K562 (cell line): ENCODE results near the gene BNC2. TPM values are rescaled to one million over a fixed set of nuclear protein-coding genes. Genes with fewer than 3 reads are reported as not detected.

Source experiments
- ATAC-seq: fragments of 200-7000 bp; cut with Tn5 transposase; 3 replicates; pipeline ENCODE4 v1.9.1; 2020; ENCODE audit warnings: moderate library complexity
- BruUV-seq: library from RNA; stranded (reverse); fragments of 400-500 nt; replicated peaks from 2 replicates; lab custom pipeline; 2021; lab: Mats Ljungman, UMichigan
- CTCF ChIA-PET: fragments of 300-600 bp; formaldehyde crosslinking; extraction: SDS; loops from one replicate; lab custom pipeline; 2021; ENCODE audit warnings: low intra/inter-chr PET ratio; lab: Yijun Ruan, JAX
- POLR2A ChIA-PET: fragments of 300-600, 350-650 bp; sonication (Branson Sonifier 250); formaldehyde crosslinking; extraction: SDS; loops from one replicate; lab custom pipeline; 2021; ENCODE audit warnings: antibody characterized with exemption, inconsistent platforms; lab: Yijun Ruan, JAX
- DNase-seq, 4 experiments: peaks; one replicate each; pipeline versions ENCODE4 v3.0.0 to v3.0.0-alpha.2; 2011 to 2018; ENCODE audit warnings: low spot score in 3 of 4, mixed read lengths in 3 of 4; ENCODE audit errors: extremely low read depth in 1 of 4
- FAIRE-seq: peaks from 2 replicates; lab custom pipeline; 2011; peaks lifted over from hg19 to GRCh38; lab: Jason Lieb, UNC
- H2AFZ ChIP-seq: 2 replicates; pipeline ENCODE4 v1.6.0; 2011; ENCODE audit warnings: low read depth, low read length, control low read depth, inconsistent platforms
- H3K27ac ChIP-seq: fragments of 200-600 bp; 3 replicates; pipeline ENCODE4 v1.8.0; 2011; ENCODE audit warnings: low read depth, mild to moderate bottlenecking, control low read depth, inconsistent platforms, low read length, moderate library complexity, mixed read lengths; ENCODE audit errors: extremely low read depth
- H3K27me3 ChIP-seq, 2 experiments: fragments of 300-600 bp in 1 of 2; 2 replicates in 1 of 2; 3 replicates in 1 of 2; pipeline versions ENCODE4 v1.6.0 to v1.8.0; 2011; ENCODE audit warnings: inconsistent platforms in 2 of 2, low read length in 2 of 2, mild to moderate bottlenecking in 1 of 2, mixed read lengths in 1 of 2, moderate library complexity in 1 of 2; ENCODE audit not compliant: control insufficient read depth in 2 of 2, insufficient read depth in 2 of 2
- H3K36me3 ChIP-seq: fragments of 300-600 bp; 3 replicates; pipeline ENCODE4 v1.8.0; 2011; ENCODE audit warnings: mild to moderate bottlenecking, low read length, inconsistent platforms; ENCODE audit not compliant: control insufficient read depth, insufficient read depth
- H3K4me1 ChIP-seq, 2 experiments: fragments of 200-600 bp in 1 of 2; replicated peaks in 1 of 2; 2 replicates in 1 of 2; 3 replicates in 1 of 2; pipeline versions ENCODE4 v1.5.1 to v1.8.0; 2011; ENCODE audit warnings: inconsistent platforms in 2 of 2, low read length in 2 of 2, mild to moderate bottlenecking in 1 of 2, mixed read lengths in 1 of 2, moderate library complexity in 1 of 2; ENCODE audit not compliant: control insufficient read depth in 2 of 2, insufficient read depth in 2 of 2
- H3K4me2 ChIP-seq: 2 replicates; pipeline ENCODE4 v1.6.1; 2011; ENCODE audit warnings: low read length, control low read depth, inconsistent platforms, mixed read lengths; ENCODE audit not compliant: insufficient read depth
- H3K4me3 ChIP-seq: fragments of 200-600 bp; sonication (generic), shearing (Covaris generic); 2 replicates; pipeline ENCODE4 v1.5.1; 2016; ENCODE audit warnings: control low read depth, inconsistent platforms
- H3K79me2 ChIP-seq: fragments of 200-600 bp; 3 replicates; pipeline ENCODE4 v1.8.0; 2011; ENCODE audit warnings: low read length, inconsistent platforms; ENCODE audit not compliant: control insufficient read depth, insufficient read depth
- H3K9ac ChIP-seq, 2 experiments: 2 replicates each; pipeline versions ENCODE4 v1.6.0 to v1.6.1; 2011; ENCODE audit warnings: low read depth in 2 of 2, low read length in 2 of 2, control low read depth in 1 of 2, inconsistent platforms in 1 of 2, mild to moderate bottlenecking in 1 of 2, mixed read lengths in 1 of 2; ENCODE audit not compliant: insufficient read depth in 1 of 2
- H3K9me1 ChIP-seq: one replicate; pipeline ENCODE4 v1.6.0; 2011; ENCODE audit warnings: inconsistent platforms, mild to moderate bottlenecking, low read length, moderate library complexity; ENCODE audit not compliant: control insufficient read depth, insufficient read depth
- H3K9me3 ChIP-seq: replicated peaks from 2 replicates; pipeline ENCODE4 v1.5.1; 2011; ENCODE audit warnings: low read depth, low read length, inconsistent platforms; ENCODE audit not compliant: control insufficient read depth, insufficient read depth
- H4K20me1 ChIP-seq: replicated peaks from 2 replicates; pipeline ENCODE4 v1.6.1; 2011; ENCODE audit warnings: low read length, inconsistent platforms, mixed read lengths; ENCODE audit not compliant: control insufficient read depth, insufficient read depth
- E2F3 ChIP-seq: fragments of 250-450 bp; sonication (Bioruptor Pico); IDR thresholded peaks from 2 replicates; pipeline ENCODE4 v1.4.0; 2020; ENCODE audit warnings: mild to moderate bottlenecking
- ERF ChIP-seq: fragments of 450-650 bp; formaldehyde crosslinking; IDR thresholded peaks from 2 replicates; pipeline ENCODE4 v1.4.0; 2020; ENCODE audit warnings: mild to moderate bottlenecking, mixed read lengths
- FOXJ2 ChIP-seq: fragments of 200-800 bp; sonication (Bioruptor generic); IDR thresholded peaks from 2 replicates; pipeline ENCODE4 v1.6.1; 2016; ENCODE audit warnings: missing genetic modification characterization, missing compliant biosample characterization
- HCFC1 ChIP-seq: IDR thresholded peaks from 2 replicates; pipeline ENCODE4 v1.6.1; 2012; ENCODE audit warnings: low read depth, low read length, improper control_type of control experiment
- HSF4 ChIP-seq: fragments of 250-450 bp; sonication (Bioruptor Pico); IDR thresholded peaks from 2 replicates; pipeline ENCODE4 v2.1.2; 2022; ENCODE audit warnings: mild to moderate bottlenecking, moderate library complexity, borderline replicate concordance
- KLF10 ChIP-seq: fragments of 250-450 bp; sonication (Bioruptor Pico); IDR thresholded peaks from 2 replicates; pipeline ENCODE4 v1.6.1; 2021; ENCODE audit warnings: matching md5 sums
- MTA3 ChIP-seq: fragments of 450-650 bp; formaldehyde crosslinking; IDR thresholded peaks from 2 replicates; pipeline ENCODE4 v1.6.1; 2017; ENCODE audit warnings: mild to moderate bottlenecking, borderline replicate concordance
- RBM34 ChIP-seq: fragments of 200-400 bp; formaldehyde crosslinking; IDR thresholded peaks from 2 replicates; pipeline ENCODE4 v1.6.1; 2018; ENCODE audit warnings: low read length, borderline replicate concordance; ENCODE audit not compliant: insufficient read depth
- SAFB2 ChIP-seq: fragments of 200-400 bp; formaldehyde crosslinking; IDR thresholded peaks from 2 replicates; pipeline ENCODE4 v1.6.1; 2018; ENCODE audit warnings: borderline replicate concordance, low read length, low read depth, moderate library complexity; ENCODE audit not compliant: severe bottlenecking
- SIRT6 ChIP-seq: IDR thresholded peaks from one replicate; pipeline ENCODE4 v1.6.1; 2012; ENCODE audit warnings: low read depth, mild to moderate bottlenecking, control low read depth, inconsistent platforms, low read length, moderate library complexity
- SMARCE1 ChIP-seq: fragments of 450-650 bp; IDR thresholded peaks from 2 replicates; pipeline ENCODE4 v1.7.1; 2016; ENCODE audit warnings: mild to moderate bottlenecking
- SMC3 ChIP-seq: conservative IDR thresholded peaks from 2 replicates; pipeline ENCODE4 v1.6.1; 2011; ENCODE audit warnings: low read depth, low read length, improper control_type of control experiment; ENCODE audit not compliant: insufficient read depth
- U2AF1 ChIP-seq: fragments of 200-400 bp; formaldehyde crosslinking; optimal IDR thresholded peaks from 2 replicates; pipeline ENCODE3; 2017; ENCODE audit warnings: mild to moderate bottlenecking, low read depth, low read length, moderate library complexity
- ZBTB8A ChIP-seq: fragments of 450-650 bp; IDR thresholded peaks from 2 replicates; pipeline ENCODE4 v1.6.1; 2018; ENCODE audit warnings: mild to moderate bottlenecking, moderate library complexity; ENCODE audit not compliant: partially characterized antibody
- ZC3H4 ChIP-seq: sonication (generic); formaldehyde crosslinking; IDR thresholded peaks from 2 replicates; pipeline ENCODE4 v1.9.0; 2021; ENCODE audit warnings: missing genetic modification reagents, borderline replicate concordance
- ZNF140 ChIP-seq: fragments of 250-450 bp; sonication (Bioruptor Pico); IDR thresholded peaks from 2 replicates; pipeline ENCODE4 v1.8.0; 2021; ENCODE audit warnings: moderate library complexity, mild to moderate bottlenecking, inconsistent platforms
- ZNF277 ChIP-seq: fragments of 250-450 bp; sonication (Bioruptor Pico); IDR thresholded peaks from 2 replicates; pipeline ENCODE4 v1.8.0; 2022; ENCODE audit warnings: inconsistent platforms, mild to moderate bottlenecking, moderate library complexity, borderline replicate concordance
- ZNF282 ChIP-seq: sonication (generic); formaldehyde crosslinking; IDR thresholded peaks from 2 replicates; pipeline ENCODE4 v1.8.1; 2023; ENCODE audit warnings: missing genetic modification reagents
- WGBS: fragments of 100-300 bp; shearing (Covaris generic); methylation state at CpG from one replicate; pipeline ENCODE4 v1.1.6; 2016; ENCODE audit warnings: low coverage, mixed read lengths; ENCODE audit not compliant: insufficient coverage; ENCODE audit errors: missing lambda C conversion rate; 5-methylcytosine and 5-hydroxymethylcytosine counted together
- in situ Hi-C: fragments of 300-500 bp; cut with MboI; formaldehyde crosslinking; loops from 4 replicates; pipeline ENCODE4 v1.15.0; 2018; ENCODE audit warnings: inconsistent platforms, mixed read lengths
- intact Hi-C: fragments of 100-400 bp; cut with micrococcal nuclease; formaldehyde crosslinking; loops from 2 replicates; pipeline ENCODE4 v1.14.2; 2022
- polyA plus RNA-seq, 8 experiments: library from polyadenylated mRNA; depleted of rRNA in 4 of 8; stranded (reverse) in 5 of 8; unstranded in 3 of 8; fragments of >200 nt; fragmentation: Nextera tagmentation in 2 of 8; fragmentation: Illumina TruSeq in 1 of 8; extraction: Ambion mirVana in 2 of 8; extraction: Trizol in 1 of 8; gene quantifications; 2 replicates each; pipeline versions ENCODE4 v1.2.1 to v1.2.3, GENCODE V29; 2011 to 2014; ENCODE audit warnings: inconsistent platforms in 1 of 8, missing spikeins in 1 of 8
- total RNA-seq, 7 experiments: library from RNA; depleted of rRNA in 6 of 7; stranded (reverse); fragments of >200 nt in 6 of 7; fragmentation: Illumina TruSeq in 2 of 7; extraction: Trizol in 2 of 7; gene quantifications; 2 replicates each; pipeline versions ENCODE4 v1.2.1 to v1.2.3, GENCODE V29; 2011 to 2021; ENCODE audit warnings: low replicate concordance in 1 of 7
- TF ChIP-seq, protein P1 (sequence below): sonication (generic); formaldehyde crosslinking; IDR thresholded peaks from 2 replicates; pipeline ENCODE4 v1.8.0; 2023; ENCODE audit warnings: mild to moderate bottlenecking, missing genetic modification reagents

Gene BNC2
- total and polyA plus RNA-seq, 9 of the 15 experiments (the other 6 are each of a cell fraction or from before 2014, with no cell fraction given) = not detected

DNA sequence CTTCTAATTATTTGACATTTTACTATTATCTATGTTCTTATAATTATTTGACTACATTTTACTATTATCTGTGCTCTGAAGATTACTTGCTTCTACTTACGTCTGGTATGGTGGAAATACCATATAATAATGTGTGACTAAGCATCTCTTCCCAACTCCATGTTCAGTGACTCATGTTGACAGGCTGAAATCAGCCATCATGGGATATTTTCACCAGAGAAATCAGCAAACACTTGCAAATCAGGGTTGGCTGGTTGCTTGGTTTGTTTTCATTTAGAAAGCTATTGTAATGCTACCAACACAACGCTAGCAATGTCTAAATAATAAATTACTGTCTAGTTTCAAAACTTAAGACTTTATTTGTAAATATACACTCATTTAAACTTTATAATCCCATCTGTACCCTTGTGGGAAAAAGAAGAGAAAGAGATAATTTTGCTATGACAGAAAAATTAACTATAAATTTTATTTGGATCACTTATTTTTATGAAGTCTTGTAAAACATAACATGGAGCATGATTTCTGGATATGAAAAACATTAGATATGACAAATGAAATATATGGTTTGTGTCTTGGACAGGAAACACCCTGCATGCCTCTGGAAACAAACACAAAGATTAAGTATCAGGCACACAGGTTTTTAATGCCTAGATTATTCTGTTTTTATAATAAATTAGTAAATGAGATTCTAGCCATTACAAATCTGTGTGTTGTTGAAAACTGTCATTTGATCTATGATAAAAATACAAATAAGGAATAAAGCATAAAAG lies 337.6 kb downstream of the BNC2 start:
- no peak for DNase-seq
- ATAC-seq = no peak
- WGBS = 0% methylated on average over 2 of the region's 2 CpGs
- ChIA-PET POLR2A (no interaction called here), CTCF (no interaction called here)
- no TSS peak for BruUV-seq
- Histone ChIP-seq H4K20me1 (no peaks in the 10 kb centered on the region), H3K9me3 (no peaks in the 10 kb centered on the region), H3K4me3 (no peak overlapping the region), H3K27me3 (no peaks in the 10 kb centered on the region), H3K36me3 (no peaks in the 10 kb centered on the region), H3K4me1 (no peaks in the 10 kb centered on the region), H3K9me1 (no peaks in the 10 kb centered on the region), H2AFZ (no peak overlapping the region), H3K79me2 (no peaks in the 10 kb centered on the region), H3K9ac (no peak overlapping the region), H3K4me2 (no peak overlapping the region), H3K27ac (no peak overlapping the region)
- no peak for TF ChIP-seq SMC3
- no peak for TF ChIP-seq E2F3 (CRISPR knock-in tag)
- TF ChIP-seq, protein P1, sequence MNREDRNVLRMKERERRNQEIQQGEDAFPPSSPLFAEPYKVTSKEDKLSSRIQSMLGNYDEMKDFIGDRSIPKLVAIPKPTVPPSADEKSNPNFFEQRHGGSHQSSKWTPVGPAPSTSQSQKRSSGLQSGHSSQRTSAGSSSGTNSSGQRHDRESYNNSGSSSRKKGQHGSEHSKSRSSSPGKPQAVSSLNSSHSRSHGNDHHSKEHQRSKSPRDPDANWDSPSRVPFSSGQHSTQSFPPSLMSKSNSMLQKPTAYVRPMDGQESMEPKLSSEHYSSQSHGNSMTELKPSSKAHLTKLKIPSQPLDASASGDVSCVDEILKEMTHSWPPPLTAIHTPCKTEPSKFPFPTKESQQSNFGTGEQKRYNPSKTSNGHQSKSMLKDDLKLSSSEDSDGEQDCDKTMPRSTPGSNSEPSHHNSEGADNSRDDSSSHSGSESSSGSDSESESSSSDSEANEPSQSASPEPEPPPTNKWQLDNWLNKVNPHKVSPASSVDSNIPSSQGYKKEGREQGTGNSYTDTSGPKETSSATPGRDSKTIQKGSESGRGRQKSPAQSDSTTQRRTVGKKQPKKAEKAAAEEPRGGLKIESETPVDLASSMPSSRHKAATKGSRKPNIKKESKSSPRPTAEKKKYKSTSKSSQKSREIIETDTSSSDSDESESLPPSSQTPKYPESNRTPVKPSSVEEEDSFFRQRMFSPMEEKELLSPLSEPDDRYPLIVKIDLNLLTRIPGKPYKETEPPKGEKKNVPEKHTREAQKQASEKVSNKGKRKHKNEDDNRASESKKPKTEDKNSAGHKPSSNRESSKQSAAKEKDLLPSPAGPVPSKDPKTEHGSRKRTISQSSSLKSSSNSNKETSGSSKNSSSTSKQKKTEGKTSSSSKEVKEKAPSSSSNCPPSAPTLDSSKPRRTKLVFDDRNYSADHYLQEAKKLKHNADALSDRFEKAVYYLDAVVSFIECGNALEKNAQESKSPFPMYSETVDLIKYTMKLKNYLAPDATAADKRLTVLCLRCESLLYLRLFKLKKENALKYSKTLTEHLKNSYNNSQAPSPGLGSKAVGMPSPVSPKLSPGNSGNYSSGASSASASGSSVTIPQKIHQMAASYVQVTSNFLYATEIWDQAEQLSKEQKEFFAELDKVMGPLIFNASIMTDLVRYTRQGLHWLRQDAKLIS (CRISPR knock-in tag) = no peak
- TF ChIP-seq KLF10 (CRISPR knock-in tag) = no peak
- no peak for TF ChIP-seq SMARCE1
- no peak for TF ChIP-seq U2AF1
- no peak for TF ChIP-seq ERF (CRISPR knock-in tag)
- TF ChIP-seq ZNF140 (CRISPR knock-in tag) = no peak
- TF ChIP-seq ZC3H4 = no peak
- no peak for TF ChIP-seq SIRT6
- no peak for TF ChIP-seq ZNF277 (CRISPR knock-in tag)
- TF ChIP-seq MTA3 = no peak
- no peak for TF ChIP-seq HCFC1
- TF ChIP-seq FOXJ2 (tag) = no peak
- no peak for TF ChIP-seq ZBTB8A
- TF ChIP-seq SAFB2 = no peak
- TF ChIP-seq RBM34 = no peak
- no peak for TF ChIP-seq HSF4 (CRISPR knock-in tag)
- TF ChIP-seq ZNF282 (CRISPR knock-in tag) = no peak
- intact Hi-C loops (no loop called here), in situ Hi-C loops (no loop called here)
- no peak for FAIRE-seq
